MM.1S (cell line): ENCODE results near the gene ADD2.

ENCODE experiments used
- DNase-seq: peaks from one replicate; pipeline ENCODE4 v3.0.0-alpha.2; 2015
- H2AFZ ChIP-seq: fragments of 300-600 bp; sonication (generic); 2 replicates; pipeline ENCODE4 v1.6.0; 2016; ENCODE audit warnings: antibody characterized with exemption, low read length
- H3F3A ChIP-seq: fragments of 300-600 bp; sonication (generic); 2 replicates; pipeline ENCODE4 v1.6.1; 2016; ENCODE audit warnings: mild to moderate bottlenecking, antibody characterized with exemption, low read length, moderate library complexity, mixed read lengths; ENCODE audit not compliant: insufficient read depth
- H3K27ac ChIP-seq: fragments of 300-600 bp; sonication (generic); 2 replicates; pipeline ENCODE4 v1.5.1; 2016; ENCODE audit warnings: mild to moderate bottlenecking, low read length
- H3K27me3 ChIP-seq: fragments of 300-600 bp; sonication (generic); replicated peaks from 2 replicates; pipeline ENCODE4 v1.6.0; 2016; ENCODE audit warnings: low read length; ENCODE audit not compliant: insufficient read depth
- H3K36me3 ChIP-seq: fragments of 300-600 bp; sonication (generic); replicated peaks from 2 replicates; pipeline ENCODE4 v1.6.1; 2016; ENCODE audit warnings: mild to moderate bottlenecking, low read length, mixed read lengths; ENCODE audit not compliant: insufficient read depth
- H3K4me1 ChIP-seq: fragments of 300-600 bp; sonication (generic); 2 replicates; pipeline ENCODE4 v1.6.1; 2016; ENCODE audit warnings: low read length, mixed read lengths
- H3K4me2 ChIP-seq: fragments of 300-600 bp; sonication (generic); 2 replicates; pipeline ENCODE4 v1.6.0; 2016; ENCODE audit warnings: low read depth, low read length
- H3K4me3 ChIP-seq: fragments of 300-600 bp; sonication (generic); 2 replicates; pipeline ENCODE4 v1.5.1; 2016; ENCODE audit warnings: low read length, mixed read lengths
- H3K79me2 ChIP-seq: fragments of 300-600 bp; sonication (generic); 2 replicates; pipeline ENCODE4 v1.6.1; 2016; ENCODE audit warnings: mixed run types, low read length, mixed read lengths
- H3K9ac ChIP-seq: fragments of 300-600 bp; sonication (generic); 2 replicates; pipeline ENCODE4 v1.6.1; 2016; ENCODE audit warnings: low read length, mixed read lengths
- H3K9me2 ChIP-seq: fragments of 300-600 bp; sonication (generic); replicated peaks from 2 replicates; pipeline ENCODE4 v1.6.1; 2016; ENCODE audit warnings: mild to moderate bottlenecking, low read length, mixed read lengths; ENCODE audit not compliant: insufficient read depth
- H3K9me3 ChIP-seq: fragments of 300-600 bp; sonication (generic); replicated peaks from 2 replicates; pipeline ENCODE4 v1.6.1; 2016; ENCODE audit warnings: mild to moderate bottlenecking, low read length, mixed read lengths; ENCODE audit not compliant: insufficient read depth
- H4K20me1 ChIP-seq: fragments of 300-600 bp; sonication (generic); 2 replicates; pipeline ENCODE4 v1.6.1; 2016; ENCODE audit warnings: mild to moderate bottlenecking, low read length, moderate library complexity, mixed read lengths; ENCODE audit not compliant: insufficient read depth
- CTCF ChIP-seq: fragments of 300-600 bp; sonication (generic); IDR thresholded peaks from 2 replicates; pipeline ENCODE4 v1.5.1; 2016; ENCODE audit warnings: antibody characterized with exemption, low read length, mixed read lengths
- EZH2 ChIP-seq: fragments of 300-600 bp; sonication (generic); optimal IDR thresholded peaks from 2 replicates; pipeline ENCODE3; 2017; ENCODE audit warnings: low read depth, mild to moderate bottlenecking, antibody characterized with exemption, low read length, mixed read lengths
- EZH2phosphoT487 ChIP-seq: fragments of 300-600 bp; sonication (generic); IDR thresholded peaks from 2 replicates; pipeline ENCODE4 v1.6.1; 2018; ENCODE audit warnings: antibody characterized with exemption, low read length

Gene ADD2

GRCh38 chr2:70745276-70745825 lies 22.6 kb downstream of the ADD2 start:
- no peaks in the 10 kb centered on the region for H4K20me1 ChIP-seq
- no peak for TF ChIP-seq EZH2phosphoT487
- TF ChIP-seq CTCF, result no peak
- TF ChIP-seq EZH2, result no peak
- H3K79me2 ChIP-seq, result no peaks in the 10 kb centered on the region
- no peaks in the 10 kb centered on the region for H3K9me3 ChIP-seq
- no peaks in the 10 kb centered on the region for H3K4me1 ChIP-seq
- H3K4me3 ChIP-seq, result no peak overlapping the region
- no peaks in the 10 kb centered on the region for H3K9me2 ChIP-seq
- no peaks in the 10 kb centered on the region for H3K27me3 ChIP-seq
- H2AFZ ChIP-seq, result no peak overlapping the region
- no peaks in the 10 kb centered on the region for H3K36me3 ChIP-seq
- H3K27ac ChIP-seq, result no peak overlapping the region
- H3K9ac ChIP-seq, result no peak overlapping the region
- no peaks in the 10 kb centered on the region for H3F3A ChIP-seq
- no peak for DNase-seq
- H3K4me2 ChIP-seq, result no peak overlapping the region

- DNase-seq, result no peak
- Histone ChIP-seq H3K4me1 (no peaks in the 10 kb centered on the region), H4K20me1 (no peaks in the 10 kb centered on the region), H3K4me2 (no peak overlapping the region), H3F3A (no peaks in the 10 kb centered on the region), H3K4me3 (no peak overlapping the region), H3K27ac (no peak overlapping the region), H3K36me3 (no peaks in the 10 kb centered on the region), H3K79me2 (no peaks in the 10 kb centered on the region), H2AFZ (no peak overlapping the region), H3K27me3 (no peaks in the 10 kb centered on the region), H3K9ac (no peak overlapping the region), H3K9me3 (no peaks in the 10 kb centered on the region), H3K9me2 (no peaks in the 10 kb centered on the region)
- TF ChIP-seq EZH2phosphoT487 (no peak), CTCF (no peak), EZH2 (no peak)
These were observed 23.6 kb downstream of the ADD2 start for GRCh38 chr2:70744397-70744796.

- TF ChIP-seq EZH2phosphoT487 (no peak), EZH2 (no peak), CTCF (no peak)
- Histone ChIP-seq H2AFZ (no peak overlapping the region), H3F3A (no peaks in the 10 kb centered on the region), H3K27ac (no peak overlapping the region), H3K4me1 (no peaks in the 10 kb centered on the region), H3K4me3 (no peak overlapping the region), H3K9ac (no peak overlapping the region), H3K4me2 (no peak overlapping the region), H3K79me2 (no peaks in the 10 kb centered on the region), H3K9me2 (no peaks in the 10 kb centered on the region), H3K9me3 (no peaks in the 10 kb centered on the region), H4K20me1 (no peaks in the 10 kb centered on the region), H3K36me3 (no peaks in the 10 kb centered on the region), H3K27me3 (no peaks in the 10 kb centered on the region)
- DNase-seq, result no peak
These were observed 24.3 kb downstream of the ADD2 start for GRCh38 chr2:70743677-70744076.
